GM12865 (cell line): ENCODE measurements around the gene TMEM161B.
"Not testable (repeated sequence)": the region's sequence is repeated elsewhere in the genome, so short reads cannot be mapped to it uniquely, and the experiment has no call there.

Source experiments
- DNase-seq: peaks from one replicate; pipeline ENCODE4 v3.0.0; 2010; ENCODE audit warnings: low read depth
- H3K4me3 ChIP-seq: 2 replicates; pipeline ENCODE4 v1.5.1; 2011; ENCODE audit warnings: mild to moderate bottlenecking, low read depth, low read length, control low read depth
- TF ChIP-seq, protein P1 (sequence below): IDR thresholded peaks from 2 replicates; pipeline ENCODE4 v1.5.1; 2011; ENCODE audit warnings: low read length, control low read depth, low read depth, inconsistent platforms; ENCODE audit not compliant: insufficient read depth; ENCODE audit errors: missing control alignments

The TMEM161B gene

DNA sequence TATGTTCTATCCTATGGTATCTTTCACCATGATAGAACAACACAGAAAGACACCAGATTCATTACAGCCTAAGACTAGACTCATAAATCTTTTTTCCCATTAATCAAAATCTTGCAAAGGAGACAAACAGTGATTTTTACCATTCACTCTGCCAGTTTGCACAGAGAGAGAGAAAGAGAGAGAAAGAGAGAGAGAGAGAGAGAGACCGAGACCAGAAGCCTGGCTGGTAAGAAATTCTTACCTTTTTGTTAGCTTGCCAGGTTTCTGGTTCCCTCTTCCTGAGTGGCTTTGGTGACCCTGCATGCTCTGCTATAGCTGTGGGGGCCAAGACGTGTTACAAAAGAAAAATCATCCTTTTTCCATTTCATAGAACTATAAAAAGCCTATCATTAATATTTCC lies 18.6 kb downstream of the TMEM161B start:
- TF ChIP-seq, protein P1, sequence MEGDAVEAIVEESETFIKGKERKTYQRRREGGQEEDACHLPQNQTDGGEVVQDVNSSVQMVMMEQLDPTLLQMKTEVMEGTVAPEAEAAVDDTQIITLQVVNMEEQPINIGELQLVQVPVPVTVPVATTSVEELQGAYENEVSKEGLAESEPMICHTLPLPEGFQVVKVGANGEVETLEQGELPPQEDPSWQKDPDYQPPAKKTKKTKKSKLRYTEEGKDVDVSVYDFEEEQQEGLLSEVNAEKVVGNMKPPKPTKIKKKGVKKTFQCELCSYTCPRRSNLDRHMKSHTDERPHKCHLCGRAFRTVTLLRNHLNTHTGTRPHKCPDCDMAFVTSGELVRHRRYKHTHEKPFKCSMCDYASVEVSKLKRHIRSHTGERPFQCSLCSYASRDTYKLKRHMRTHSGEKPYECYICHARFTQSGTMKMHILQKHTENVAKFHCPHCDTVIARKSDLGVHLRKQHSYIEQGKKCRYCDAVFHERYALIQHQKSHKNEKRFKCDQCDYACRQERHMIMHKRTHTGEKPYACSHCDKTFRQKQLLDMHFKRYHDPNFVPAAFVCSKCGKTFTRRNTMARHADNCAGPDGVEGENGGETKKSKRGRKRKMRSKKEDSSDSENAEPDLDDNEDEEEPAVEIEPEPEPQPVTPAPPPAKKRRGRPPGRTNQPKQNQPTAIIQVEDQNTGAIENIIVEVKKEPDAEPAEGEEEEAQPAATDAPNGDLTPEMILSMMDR = no peak
- no peak for DNase-seq
- no peak overlapping the region for H3K4me3 ChIP-seq

DNA sequence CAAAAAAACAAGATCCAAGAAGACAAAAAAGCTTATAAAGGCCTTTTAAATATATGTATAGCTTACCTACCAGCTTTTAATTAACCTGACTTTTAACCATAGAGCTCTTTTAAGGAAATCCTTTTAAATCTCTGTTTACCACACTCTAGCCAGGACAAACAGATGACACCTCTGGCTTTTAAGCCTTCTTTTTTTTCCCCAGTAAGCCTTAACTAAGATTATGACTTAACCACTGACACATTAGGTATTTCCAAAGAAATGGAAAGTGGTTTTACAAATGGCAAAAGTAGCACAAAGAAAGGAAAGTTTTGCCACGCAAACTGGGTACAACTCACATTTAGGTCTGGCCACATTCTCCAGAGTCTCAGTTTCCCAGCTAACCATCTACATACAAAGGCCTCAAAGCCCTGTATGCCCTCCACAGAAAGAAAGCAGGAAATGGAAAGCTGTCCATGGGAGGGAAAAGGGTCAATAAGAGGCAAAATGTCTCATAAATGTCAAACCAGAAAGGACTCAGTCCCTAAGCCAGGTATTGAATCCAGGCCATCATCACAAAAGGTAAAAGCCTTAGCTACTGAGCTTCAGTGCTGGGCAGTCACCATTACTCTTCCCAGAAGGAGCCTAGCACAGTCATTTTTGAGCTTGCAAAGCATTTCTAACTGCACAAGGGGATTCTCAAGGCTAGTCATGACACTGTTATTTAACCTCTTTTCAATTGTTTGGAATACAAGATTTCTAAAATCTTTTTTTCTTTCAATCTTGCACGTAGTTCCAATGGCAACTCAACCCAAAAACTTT lies 19.7 kb downstream of the TMEM161B start:
- TF ChIP-seq, protein P1 = no peak
- H3K4me3 ChIP-seq = no peak overlapping the region
- no peak for DNase-seq

DNA sequence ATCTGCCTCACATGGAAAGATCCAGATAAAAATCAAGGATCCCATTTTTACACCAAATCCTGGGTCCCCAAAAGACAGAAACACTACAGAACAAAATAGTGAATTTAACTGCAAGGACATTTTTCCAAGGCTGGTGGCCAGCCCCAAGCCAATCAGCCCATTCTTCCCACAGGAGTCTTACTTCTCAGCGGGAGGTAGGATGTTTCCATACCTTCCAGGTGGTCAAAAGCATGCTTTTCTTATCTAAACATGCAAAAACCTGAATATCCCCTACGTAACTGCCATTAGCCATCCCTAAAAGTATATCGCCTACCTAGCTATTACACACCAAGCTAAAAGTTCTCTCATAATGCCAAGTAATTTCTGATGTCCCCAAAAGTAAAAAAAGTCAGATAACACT lies 20.6 kb downstream of the TMEM161B start:
- TF ChIP-seq, protein P1 = no peak
- H3K4me3 ChIP-seq = no peak overlapping the region
- DNase-seq = no peak

DNA sequence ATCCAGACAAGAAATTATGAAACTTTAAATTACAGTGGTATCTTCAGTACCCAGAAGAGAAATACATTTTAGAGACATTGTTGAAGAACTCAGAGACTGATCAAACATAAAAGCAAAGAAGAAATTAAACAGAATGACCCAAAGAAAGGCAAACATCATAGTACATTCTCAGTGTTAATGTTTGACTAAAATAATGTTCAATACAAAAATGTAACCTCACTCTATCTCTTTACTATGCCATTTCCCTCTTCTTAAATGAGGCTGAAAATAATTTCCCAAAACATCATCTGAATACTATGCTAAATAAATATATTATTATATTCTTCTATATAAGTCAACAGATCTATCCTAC lies 22.8 kb downstream of the TMEM161B start:
- DNase-seq = no peak
- no peak overlapping the region for H3K4me3 ChIP-seq
- TF ChIP-seq, protein P1 = no peak

DNA sequence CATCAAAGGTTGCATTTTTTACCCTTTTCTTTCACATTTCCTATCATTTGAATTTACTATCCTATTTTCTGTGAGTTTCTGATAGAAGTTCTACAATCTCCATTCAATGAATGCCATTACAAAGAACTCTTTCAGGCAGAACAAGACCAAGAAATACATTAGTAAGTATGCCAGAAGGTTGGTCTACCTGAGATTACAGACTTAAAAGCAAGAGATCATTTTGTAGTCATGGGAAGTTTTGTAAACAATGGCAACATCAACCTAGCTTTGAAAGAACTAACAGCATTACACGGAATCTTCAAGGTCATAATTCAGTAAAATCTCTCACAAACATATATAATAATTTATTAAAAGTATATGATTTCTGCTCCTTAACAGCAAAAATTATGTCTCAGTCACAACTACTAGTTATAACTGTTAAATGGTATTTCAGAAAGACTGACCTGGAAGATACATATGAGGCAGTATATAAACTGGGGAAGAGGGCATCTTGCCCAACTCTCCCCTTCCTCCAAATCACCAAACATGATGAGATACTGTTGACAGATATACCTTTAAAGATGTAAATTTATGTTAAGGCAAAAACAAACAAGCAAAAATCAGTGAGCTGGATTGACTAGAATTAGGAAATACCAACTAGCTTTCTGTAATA lies 23.3 kb downstream of the TMEM161B start:
- no peak for DNase-seq
- TF ChIP-seq, protein P1 = no peak
- H3K4me3 ChIP-seq = no peak overlapping the region

DNA sequence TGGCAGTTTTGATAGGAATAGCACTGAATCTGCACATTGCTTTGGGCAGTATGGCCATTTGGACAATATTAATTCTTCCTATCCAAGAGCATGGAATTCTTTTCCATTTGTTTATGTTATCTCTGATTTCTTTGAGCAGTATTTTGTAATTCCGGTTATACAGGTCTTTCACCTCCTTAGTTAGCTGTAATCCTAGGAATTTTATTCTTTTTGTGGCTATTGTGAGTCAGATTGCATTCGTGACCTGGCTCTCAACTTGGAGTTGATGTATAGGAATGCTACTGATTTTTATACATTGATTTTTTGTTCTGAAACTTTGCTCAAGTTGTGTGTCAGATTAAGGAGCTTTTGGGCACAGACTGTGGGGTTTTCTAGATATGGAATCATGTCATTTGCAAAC lies 24.0 kb downstream of the TMEM161B start:
- TF ChIP-seq, protein P1 = no peak
- no peak for DNase-seq
- H3K4me3 ChIP-seq = no peak overlapping the region

DNA sequence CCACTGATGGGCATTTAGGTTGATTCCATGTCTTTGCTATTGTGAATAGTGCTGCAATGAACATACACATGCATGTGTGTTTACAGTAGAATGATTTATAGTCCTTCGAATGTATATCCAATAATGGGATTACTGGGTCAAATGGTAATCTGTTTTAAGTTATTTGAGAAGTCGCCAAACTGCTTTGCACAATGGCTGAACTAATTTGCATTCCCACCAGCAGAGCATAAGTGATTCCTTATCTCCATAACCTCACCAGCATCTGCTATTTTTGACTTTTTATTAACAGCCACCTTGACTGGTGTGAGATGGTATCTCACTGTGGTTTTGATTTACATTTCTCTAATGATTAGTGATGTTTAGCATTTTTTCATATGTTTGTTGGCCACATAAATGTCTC lies 25.2 kb downstream of the TMEM161B start:
- DNase-seq, H3K4me3 ChIP-seq: not testable (repeated sequence)
